SKM-1 (cell line): ENCODE measurements around the gene CYBB.

ENCODE experiments used
- DNase-seq: peaks from one replicate; lab custom pipeline; 2025; ENCODE audit not compliant: unreplicated experiment; lab: John Stamatoyannopoulos, UW

CYBB gene

DNA sequence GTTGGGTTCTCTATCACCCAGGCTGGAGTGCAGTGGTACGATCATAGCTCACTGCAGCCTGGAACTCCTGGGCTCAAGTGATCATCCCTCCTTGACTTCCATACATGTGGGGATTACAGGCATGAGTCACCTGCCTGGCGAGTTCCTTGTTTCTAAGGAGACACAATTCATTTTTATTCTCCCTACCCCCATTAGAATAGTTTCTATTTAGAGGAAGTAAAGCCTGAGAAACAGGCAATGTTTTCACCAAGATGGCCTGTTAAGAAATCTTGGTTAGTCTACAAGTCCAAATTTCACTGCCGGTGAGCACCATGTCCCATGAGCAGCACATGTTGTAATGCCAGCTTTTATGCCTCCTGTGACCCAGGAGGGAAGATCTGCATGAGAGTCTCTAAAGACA is 5.7 kb downstream of the CYBB start:
- peak; percentile 37 for DNase-seq

DNA sequence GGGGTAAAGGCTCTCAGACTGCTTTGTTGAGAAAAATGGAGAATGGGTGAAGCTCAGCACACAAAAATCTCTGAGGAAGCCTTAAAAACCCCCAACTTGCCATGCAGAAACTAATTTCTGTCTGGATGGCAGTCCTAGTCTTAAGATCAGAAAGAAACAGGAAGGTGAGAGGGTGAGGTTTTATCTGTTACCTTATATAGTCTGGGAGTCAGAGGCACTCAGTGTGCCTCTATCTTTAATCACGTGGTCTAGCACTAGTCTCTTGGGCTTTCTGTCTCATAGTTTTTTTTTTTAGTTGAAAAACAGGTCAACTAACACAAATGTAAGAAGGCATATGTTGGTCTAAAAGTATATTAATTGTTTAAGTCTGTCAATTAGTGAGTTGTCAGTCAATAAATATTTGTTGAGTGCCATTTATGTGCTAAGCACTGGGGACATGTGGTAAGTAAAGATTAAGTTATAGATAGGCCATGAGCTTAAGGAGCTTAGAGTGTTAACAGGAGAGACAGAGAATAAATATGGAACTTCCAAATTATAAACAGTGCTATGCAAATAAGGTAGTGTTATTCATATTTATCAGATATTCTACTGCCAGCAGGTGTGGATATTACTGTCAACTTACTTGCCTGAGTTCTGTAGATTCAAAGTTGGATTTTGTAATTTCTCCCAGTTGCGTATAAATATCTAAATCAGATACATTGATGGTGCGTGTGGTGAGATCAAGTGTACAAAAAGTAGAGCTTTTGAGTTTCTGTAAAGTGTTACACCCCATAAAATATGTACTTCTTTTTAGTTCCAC is 7.0 kb downstream of the CYBB start:
- DNase-seq, result no peak

DNA sequence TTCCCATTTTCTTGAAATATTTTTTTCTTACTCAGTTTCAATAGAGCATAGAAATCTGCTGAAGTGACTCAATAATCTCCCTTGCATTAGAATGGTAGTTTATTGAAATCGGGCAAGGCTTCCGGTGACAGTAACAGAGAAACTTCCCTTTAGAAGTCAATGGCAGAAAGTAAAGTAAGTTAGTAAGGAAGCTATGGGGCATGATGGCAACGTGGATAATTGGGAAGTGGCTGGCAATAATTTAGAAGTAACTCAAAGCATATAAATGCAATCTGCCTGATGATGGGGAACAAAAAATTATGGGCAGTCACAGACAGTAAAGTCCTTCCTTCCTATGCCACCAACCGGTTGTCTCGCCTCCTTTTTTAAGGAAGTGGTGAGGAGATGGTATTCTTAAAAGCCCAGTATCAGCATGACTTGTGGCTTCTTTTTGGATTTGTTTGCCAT is 7.6 kb downstream of the CYBB start:
- DNase-seq, result peak; percentile 11

DNA sequence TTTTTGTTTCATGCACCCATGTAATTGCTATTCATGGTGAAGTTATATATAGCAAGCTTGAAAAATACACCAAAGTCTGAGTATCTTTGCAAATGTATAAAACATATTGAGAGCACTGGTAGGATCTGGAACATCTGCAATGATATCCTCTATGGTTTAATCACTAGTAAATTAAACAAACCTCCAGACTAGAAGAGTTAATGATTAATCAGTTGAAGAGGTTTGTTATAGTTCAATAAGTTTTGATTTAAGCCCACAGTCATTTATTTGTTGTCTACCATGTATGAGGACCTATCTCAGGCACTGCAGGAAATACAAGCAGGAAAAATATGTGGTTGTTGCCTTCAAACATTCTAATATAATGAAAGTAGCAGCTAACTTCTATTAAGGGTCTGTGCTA is 16.5 kb downstream of the CYBB start:
- DNase-seq, result no peak

GRCh38 chrX:37796805-37797204 is 16.9 kb downstream of the CYBB start:
- DNase-seq, result peak; percentile 59

- DNase-seq, result no peak
Measured at GRCh38 chrX:37799936-37800335, 20.1 kb downstream of the CYBB start.

GRCh38 chrX:37800717-37801116 is 20.9 kb downstream of the CYBB start:
- DNase-seq, result no peak

GRCh38 chrX:37802028-37802427 is 22.2 kb downstream of the CYBB start:
- peak; percentile 16 for DNase-seq

GRCh38 chrX:37803057-37803456 is 23.2 kb downstream of the CYBB start:
- DNase-seq, result no peak

GRCh38 chrX:37809970-37810369 is 30.1 kb downstream of the CYBB start:
- no peak for DNase-seq

DNA sequence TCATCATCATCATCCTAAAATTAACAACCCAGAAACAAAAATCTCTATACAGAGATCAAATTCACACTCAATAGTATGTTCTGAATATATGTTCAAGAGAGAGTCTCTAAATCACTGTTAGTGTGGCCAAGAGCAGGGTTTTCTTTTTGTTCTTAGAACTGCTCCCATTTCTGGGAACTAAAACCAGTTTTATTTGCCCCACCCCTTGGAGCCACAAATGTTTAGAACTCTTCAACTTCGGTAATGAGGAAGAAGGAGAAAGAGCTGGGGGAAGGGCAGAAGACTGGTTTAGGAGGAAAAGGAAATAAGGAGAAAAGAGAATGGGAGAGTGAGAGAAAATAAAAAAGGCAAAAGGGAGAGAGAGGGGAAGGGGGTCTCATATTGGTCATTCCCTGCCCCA is 32.3 kb downstream of the CYBB start:
- DNase-seq, result no peak

GRCh38 chrX:37813570-37813969 is 33.7 kb downstream of the CYBB start:
- no peak for DNase-seq

DNA sequence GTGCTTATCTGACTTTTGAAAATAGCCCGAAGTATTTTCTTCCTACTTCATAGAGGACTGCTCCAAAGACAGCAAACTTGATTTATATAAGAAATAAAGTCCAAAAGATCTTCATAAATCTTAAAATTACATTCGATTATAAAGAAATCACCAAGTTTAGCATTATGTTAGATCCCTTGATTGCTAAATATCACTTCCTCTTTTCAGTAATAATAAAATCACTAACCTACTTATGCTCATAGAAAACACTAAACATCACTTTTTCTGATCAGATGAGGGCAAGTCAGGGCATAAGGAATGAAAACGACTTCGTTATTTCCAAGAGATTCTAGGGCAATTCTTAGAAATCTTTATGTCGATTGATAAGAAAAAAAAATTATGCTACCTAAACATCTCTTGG is 35.5 kb downstream of the CYBB start:
- no peak for DNase-seq

DNA sequence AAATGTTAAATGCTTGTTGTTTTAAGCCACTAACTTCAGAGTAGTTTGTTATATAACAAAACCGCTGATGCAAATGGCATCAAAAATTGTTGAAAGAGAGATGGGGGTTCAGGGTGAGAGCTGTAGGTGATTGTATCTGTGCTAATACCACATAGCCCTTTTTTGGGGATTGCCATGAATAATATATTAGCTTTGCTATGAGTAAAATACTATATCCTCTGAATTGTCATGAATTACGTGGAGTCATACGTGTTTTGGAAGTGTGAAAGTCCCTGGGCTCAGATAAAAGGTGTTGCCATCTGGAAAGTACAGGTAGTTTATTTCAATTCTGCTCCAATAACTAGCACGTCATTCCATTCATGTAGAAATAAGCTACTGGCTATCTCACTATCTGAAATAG is 36.9 kb downstream of the CYBB start:
- no peak for DNase-seq

DNA sequence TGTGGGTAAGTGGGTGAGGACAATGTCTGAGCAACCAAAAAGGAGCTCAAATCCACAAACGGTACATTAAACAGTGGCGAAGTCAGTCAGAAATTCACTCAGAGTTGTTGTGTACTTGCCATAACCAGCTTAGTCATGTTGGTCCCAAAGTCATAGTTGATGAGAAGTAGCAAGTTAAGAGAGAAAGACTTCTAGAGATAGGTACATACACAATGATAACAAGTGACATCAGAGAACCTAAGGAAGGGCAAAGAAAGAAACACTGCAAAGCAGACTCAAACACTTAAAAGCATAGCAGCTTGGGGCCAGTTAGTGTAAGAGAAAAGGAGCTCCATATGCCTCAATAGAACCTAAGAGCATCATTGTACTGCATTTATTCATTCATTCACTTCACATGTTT is 37.3 kb downstream of the CYBB start:
- DNase-seq, result no peak

GRCh38 chrX:37817579-37817978 is 37.7 kb downstream of the CYBB start:
- DNase-seq, result no peak

GRCh38 chrX:37818031-37818430 is 38.2 kb downstream of the CYBB start:
- DNase-seq, result no peak

GRCh38 chrX:37820646-37821045 is 40.8 kb downstream of the CYBB start:
- DNase-seq, result no peak

GRCh38 chrX:37824491-37825214 is 44.8 kb downstream of the CYBB start:
- DNase-seq, result no peak

GRCh38 chrX:37825215-37825842 is 45.5 kb downstream of the CYBB start:
- DNase-seq, result no peak

DNA sequence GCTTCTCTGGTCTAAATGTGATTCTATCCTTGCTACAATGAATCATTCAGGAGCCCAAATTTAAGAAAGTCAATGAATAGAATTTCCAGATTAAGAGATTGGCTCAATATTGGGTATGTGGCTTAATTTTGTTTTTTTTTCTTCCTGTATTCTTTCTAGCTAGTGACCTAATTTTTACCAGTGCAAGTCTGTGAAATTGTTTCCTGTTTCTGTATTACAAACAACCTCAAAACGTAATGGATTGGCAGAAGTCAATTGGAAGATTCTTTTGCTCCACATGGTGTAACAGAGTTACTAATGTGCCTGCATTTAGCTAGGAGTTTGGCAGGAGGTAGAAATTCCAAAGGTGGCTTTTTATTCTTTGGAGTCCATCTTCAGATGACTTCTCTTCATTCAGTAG is 49.9 kb downstream of the CYBB start:
- no peak for DNase-seq

DNA sequence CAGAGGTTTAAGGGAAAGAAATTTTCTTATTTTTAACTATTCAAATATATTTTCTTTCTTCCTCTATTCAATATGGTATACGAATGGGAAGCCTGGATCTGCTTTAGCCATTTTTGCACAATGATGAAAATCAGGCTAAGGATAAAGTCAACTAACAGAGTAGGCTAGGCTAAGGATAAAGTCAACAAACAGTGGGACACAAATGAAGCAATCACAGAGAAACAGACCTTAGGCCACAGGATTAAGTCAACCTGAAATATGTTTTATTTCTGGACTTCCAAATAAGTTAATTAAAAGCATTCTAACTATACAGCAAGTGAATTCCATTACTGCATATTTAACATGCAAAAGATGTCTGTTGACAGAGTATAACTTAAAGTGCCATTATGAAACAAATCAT is 50.5 kb downstream of the CYBB start:
- DNase-seq, result no peak
